Ovary (tissue), 3 donors: ENCODE measurements around the gene CADPS2.

ENCODE experiments used
- CTCF ChIP-seq, 3 donors: fragments of 450-650 bp in 2 of 3; fragments of 200-600 bp in 1 of 3; IDR thresholded peaks; one replicate each; pipeline versions ENCODE4 v1.5.1 to v1.8.0; 2016 to 2022; ENCODE audit warnings: antibody characterized with exemption in 3 of 3, mild to moderate bottlenecking in 1 of 3
- EP300 ChIP-seq: sonication (generic); formaldehyde crosslinking; IDR thresholded peaks from one replicate; pipeline ENCODE4 v1.6.1; 2017; ENCODE audit warnings: antibody characterized with exemption
- POLR2A ChIP-seq: fragments of 450-650 bp; IDR thresholded peaks from one replicate; pipeline ENCODE4 v1.6.1; 2017; ENCODE audit warnings: antibody characterized with exemption, mild to moderate bottlenecking, moderate library complexity
- donor health status: DM: no; HTN: no; CAD: no.

- TF ChIP-seq CTCF (IDR thresholded peaks at IDR 0.05) (no peak), EP300 (no peak), POLR2A (no peak)
These were observed 418.4 kb downstream of the CADPS2 start for GRCh38 chr7:122467661-122468449.
